Stimulated activated CD8-positive, alpha-beta memory T cell treated with anti-CD3 and anti-CD28 coated beads, Interleukin-12 subunit alpha, Interleukin-12 subunit beta, amount 100 ng/mL, for 24 hours (primary cell): ENCODE data around the gene MAT2A.
"Not testable (repeated sequence)": the region's sequence is repeated elsewhere in the genome, so short reads cannot be mapped to it uniquely, and the experiment has no call there.

Source experiments
- DNase-seq: peaks from one replicate; pipeline ENCODE4 v3.0.0-alpha.2; 2020; ENCODE audit errors: extremely low read depth

The MAT2A gene

GRCh38 chr2:85524336-85524908 is 14.5 kb upstream of the MAT2A start:
- no peak for DNase-seq

GRCh38 chr2:85525029-85525428 is 13.9 kb upstream of the MAT2A start:
- no peak for DNase-seq

- DNase-seq: no peak
These were observed 13.4 kb upstream of the MAT2A start for GRCh38 chr2:85525567-85525966.

GRCh38 chr2:85527787-85528186 is 11.2 kb upstream of the MAT2A start:
- no peak for DNase-seq

GRCh38 chr2:85528355-85528754 is 10.6 kb upstream of the MAT2A start:
- DNase-seq: no peak

GRCh38 chr2:85529809-85530208 is 9.2 kb upstream of the MAT2A start:
- no peak for DNase-seq

- no peak for DNase-seq
These were observed 7.4 kb upstream of the MAT2A start for GRCh38 chr2:85531589-85531988.

GRCh38 chr2:85534099-85534498 is 4.9 kb upstream of the MAT2A start:
- no peak for DNase-seq

- DNase-seq: no peak
These were observed 4.1 kb upstream of the MAT2A start for GRCh38 chr2:85534881-85535280.

GRCh38 chr2:85536479-85536878 is 2.5 kb upstream of the MAT2A start:
- DNase-seq: no peak

- no peak for DNase-seq
These were observed 1.1 kb upstream of the MAT2A start for GRCh38 chr2:85537600-85538506.

- peak; percentile 54 for DNase-seq
These were observed 579 bp downstream of the MAT2A start for GRCh38 chr2:85539361-85540132.

GRCh38 chr2:85540133-85540648 is 1.2 kb downstream of the MAT2A start:
- no peak for DNase-seq

- DNase-seq: no peak
These were observed 2.3 kb downstream of the MAT2A start for GRCh38 chr2:85541262-85541661.

- no peak for DNase-seq
These were observed 2.9 kb downstream of the MAT2A start for GRCh38 chr2:85541753-85542457.

GRCh38 chr2:85542777-85543176 is 3.8 kb downstream of the MAT2A start:
- no peak for DNase-seq

- DNase-seq: not testable (repeated sequence)
These were observed 5.3 kb downstream of the MAT2A start for GRCh38 chr2:85544254-85544691.

GRCh38 chr2:85544915-85545779 is 6.2 kb downstream of the MAT2A start:
- DNase-seq: not testable (repeated sequence)

GRCh38 chr2:85545780-85546240 is 6.8 kb downstream of the MAT2A start:
- DNase-seq: no peak

GRCh38 chr2:85547089-85547858 is 8.3 kb downstream of the MAT2A start:
- no peak for DNase-seq
